Effector memory CD4-positive, alpha-beta T cell (primary cell): ENCODE data around the gene FSCN2.
"Not testable (repeated sequence)": the region's sequence is repeated elsewhere in the genome, so short reads cannot be mapped to it uniquely, and the experiment has no call there.

ENCODE experiments used
- DNase-seq, 3 donors: peaks; one replicate each; pipeline ENCODE4 v3.0.0-alpha.2; 2020
- H3K27ac ChIP-seq: 2 replicates; pipeline ENCODE4 v1.7.0; 2013; ENCODE audit warnings: mild to moderate bottlenecking, low read length, moderate library complexity; ENCODE audit not compliant: insufficient read depth, poor library complexity, severe bottlenecking
- H3K27me3 ChIP-seq: replicated peaks from 2 replicates; pipeline ENCODE4 v1.7.0; 2013; ENCODE audit warnings: mild to moderate bottlenecking, low read length; ENCODE audit not compliant: insufficient read depth, control insufficient read depth, poor library complexity, severe bottlenecking
- H3K36me3 ChIP-seq: 2 replicates; pipeline ENCODE4 v1.7.0; 2013; ENCODE audit warnings: mild to moderate bottlenecking, low read length, moderate library complexity; ENCODE audit not compliant: control insufficient read depth, insufficient read depth
- H3K4me1 ChIP-seq: 2 replicates; pipeline ENCODE4 v1.7.0; 2013; ENCODE audit warnings: low read length, mild to moderate bottlenecking; ENCODE audit not compliant: control insufficient read depth, insufficient read depth, poor library complexity, severe bottlenecking
- H3K4me3 ChIP-seq: 2 replicates; pipeline ENCODE4 v1.7.0; 2013; ENCODE audit warnings: low read length, low read depth, mild to moderate bottlenecking; ENCODE audit not compliant: insufficient read depth, poor library complexity, severe bottlenecking
- H3K9me3 ChIP-seq: 2 replicates; pipeline ENCODE4 v1.7.0; 2013; ENCODE audit warnings: mild to moderate bottlenecking, low read length, moderate library complexity; ENCODE audit not compliant: control insufficient read depth

Gene FSCN2

GRCh38 chr17:81579298-81579697 is 51.1 kb downstream of the FSCN2 start:
- H3K36me3 ChIP-seq, result peaks cover 35% of the 10 kb centered on the region
- no peak overlapping the region for H3K27ac ChIP-seq
- DNase-seq, result no peak
- H3K4me3 ChIP-seq, result no peak overlapping the region
- no peaks in the 10 kb centered on the region for H3K9me3 ChIP-seq
- no peaks in the 10 kb centered on the region for H3K4me1 ChIP-seq
- H3K27me3 ChIP-seq, result no peaks in the 10 kb centered on the region

GRCh38 chr17:81579821-81580321 is 51.7 kb downstream of the FSCN2 start:
- Histone ChIP-seq H3K4me1 (no peaks in the 10 kb centered on the region), H3K9me3 (no peaks in the 10 kb centered on the region), H3K4me3 (no peak overlapping the region), H3K27ac (no peak overlapping the region), H3K36me3 (peaks cover 37% of the 10 kb centered on the region), H3K27me3 (no peaks in the 10 kb centered on the region)
- no peak for DNase-seq

DNA sequence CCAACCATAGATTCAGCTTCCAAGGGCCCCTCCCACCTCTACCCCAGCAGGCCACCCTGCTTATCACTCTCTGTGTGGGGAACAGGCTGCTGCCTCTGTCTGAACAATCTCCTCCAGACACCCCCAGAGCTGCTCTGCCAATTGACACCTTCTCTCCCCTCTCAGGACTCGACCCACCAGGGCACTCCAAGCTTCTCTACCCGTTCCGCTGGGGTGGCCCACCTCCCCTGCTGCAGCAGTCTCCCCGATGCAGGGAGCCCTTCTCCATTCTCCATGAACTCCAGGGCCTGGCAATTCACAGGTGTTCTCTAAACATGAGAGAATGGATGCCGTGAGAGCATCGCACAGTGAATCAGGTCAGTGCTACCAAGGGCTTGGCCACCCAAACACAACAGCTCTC is 52.3 kb downstream of the FSCN2 start:
- Histone ChIP-seq H3K4me1 (no peaks in the 10 kb centered on the region), H3K27me3 (no peaks in the 10 kb centered on the region), H3K36me3 (peaks cover 37% of the 10 kb centered on the region), H3K27ac (no peak overlapping the region), H3K4me3 (no peak overlapping the region), H3K9me3 (no peaks in the 10 kb centered on the region)
- DNase-seq, result no peak

DNA sequence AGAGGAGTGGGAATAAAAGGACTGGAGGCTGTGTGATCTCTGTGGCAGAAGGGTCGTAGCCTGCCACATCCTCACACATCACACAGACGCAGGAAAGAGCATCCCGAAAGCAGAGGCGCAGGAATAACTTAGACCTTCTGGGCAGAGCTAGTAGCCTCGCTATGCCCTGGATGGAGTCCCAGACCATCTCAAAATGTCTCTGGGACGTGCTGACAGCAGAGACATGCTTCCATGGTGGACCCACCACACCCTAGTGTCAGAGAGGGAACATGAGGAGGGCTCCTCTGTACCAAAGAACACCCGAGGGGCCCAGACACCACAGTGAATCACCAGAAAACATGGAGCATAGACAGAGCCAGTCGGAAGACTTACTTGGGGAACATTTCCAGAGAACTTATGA is 53.6 kb downstream of the FSCN2 start:
- H3K27ac ChIP-seq, result no peak overlapping the region
- H3K4me3 ChIP-seq, result no peak overlapping the region
- H3K36me3 ChIP-seq, result peaks cover 48% of the 10 kb centered on the region
- H3K9me3 ChIP-seq, result no peaks in the 10 kb centered on the region
- H3K4me1 ChIP-seq, result no peaks in the 10 kb centered on the region
- no peak for DNase-seq
- H3K27me3 ChIP-seq, result no peaks in the 10 kb centered on the region

DNA sequence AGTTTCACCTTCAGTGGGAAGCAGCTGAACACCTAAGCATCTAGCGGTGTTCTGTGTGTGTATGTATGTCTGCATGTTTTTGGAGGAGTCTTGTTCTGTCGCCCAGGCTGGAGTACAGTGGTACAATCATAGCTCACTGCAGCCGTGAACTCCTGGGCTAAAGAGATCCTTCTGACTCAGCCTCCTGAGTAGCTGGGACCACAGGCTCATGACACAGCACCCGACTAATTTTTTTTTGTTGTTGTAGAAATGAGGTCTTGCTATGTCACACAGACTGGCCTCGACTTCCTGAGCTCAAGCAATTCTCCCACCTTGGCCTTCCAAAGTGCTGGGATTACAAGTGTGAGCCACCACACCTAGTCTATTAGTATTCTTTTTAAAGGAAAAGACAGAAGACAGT is 54.2 kb downstream of the FSCN2 start:
- DNase-seq, result no peak
- H3K4me3 ChIP-seq, result no peak overlapping the region
- H3K36me3 ChIP-seq, result peaks cover 51% of the 10 kb centered on the region
- no peaks in the 10 kb centered on the region for H3K4me1 ChIP-seq
- H3K27me3 ChIP-seq, result no peaks in the 10 kb centered on the region
- H3K9me3 ChIP-seq, result no peaks in the 10 kb centered on the region
- no peak overlapping the region for H3K27ac ChIP-seq

DNA sequence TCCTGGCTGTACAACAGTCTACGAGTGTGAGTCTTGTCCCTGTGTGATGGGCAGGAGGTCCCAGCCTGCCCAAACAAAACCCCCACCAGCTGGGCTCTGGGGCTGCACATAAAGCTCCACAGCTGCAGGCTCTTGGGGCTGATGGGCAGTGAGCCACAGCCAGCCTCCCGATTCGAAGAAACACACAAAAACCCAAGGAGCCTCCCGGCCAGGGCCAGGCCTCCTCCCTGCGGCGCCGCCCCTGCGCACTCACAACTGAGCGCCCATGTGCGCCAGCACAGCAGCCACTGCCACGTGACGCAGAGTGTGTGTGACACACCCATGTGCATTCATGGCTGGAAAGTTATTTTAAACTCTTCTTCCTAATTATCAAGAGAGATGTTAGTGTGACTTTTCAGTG is 54.6 kb downstream of the FSCN2 start:
- Histone ChIP-seq H3K36me3 (peaks cover 50% of the 10 kb centered on the region), H3K4me1 (no peaks in the 10 kb centered on the region), H3K9me3 (no peaks in the 10 kb centered on the region), H3K4me3 (no peak overlapping the region), H3K27ac (no peak overlapping the region), H3K27me3 (no peaks in the 10 kb centered on the region)
- no peak for DNase-seq

DNA sequence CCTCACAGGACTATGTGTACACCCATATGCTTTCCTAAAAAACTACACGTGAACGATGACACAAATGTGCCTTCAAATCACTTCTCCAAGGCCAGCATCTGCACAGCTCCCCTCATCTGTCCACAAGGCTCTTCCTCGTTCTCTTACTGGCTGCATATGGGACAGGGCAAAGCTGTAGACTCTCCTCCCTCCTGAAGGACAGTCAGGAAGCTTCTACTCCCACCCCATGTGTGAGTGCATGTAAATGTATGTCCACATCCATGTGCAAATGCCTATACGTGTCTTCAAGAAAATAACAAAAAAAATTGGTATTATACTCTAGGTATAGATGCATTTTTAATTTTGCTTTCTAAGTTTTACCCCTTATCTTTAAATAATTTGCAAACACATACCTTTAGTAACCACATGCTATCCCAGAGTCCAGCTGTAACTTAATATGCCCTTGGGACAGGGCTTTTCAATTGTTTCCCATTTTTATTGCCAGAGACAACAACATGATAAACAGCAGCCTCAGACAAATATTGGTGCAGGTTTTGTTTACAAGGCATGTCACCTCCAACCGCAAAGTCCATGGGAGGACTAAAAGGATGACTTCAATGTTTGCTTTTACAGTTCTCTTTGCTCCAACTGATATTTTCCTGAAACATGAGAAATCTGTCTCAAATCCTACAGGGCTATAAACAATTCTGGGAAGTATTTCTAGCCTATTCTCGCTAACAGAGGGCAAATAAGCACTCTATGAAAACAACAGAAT is 55.6 kb downstream of the FSCN2 start:
- H3K27ac ChIP-seq, result no peak overlapping the region
- no peaks in the 10 kb centered on the region for H3K4me1 ChIP-seq
- H3K27me3 ChIP-seq, result no peaks in the 10 kb centered on the region
- no peak overlapping the region for H3K4me3 ChIP-seq
- H3K9me3 ChIP-seq, result no peaks in the 10 kb centered on the region
- no peak for DNase-seq
- peaks cover 57% of the 10 kb centered on the region for H3K36me3 ChIP-seq

DNA sequence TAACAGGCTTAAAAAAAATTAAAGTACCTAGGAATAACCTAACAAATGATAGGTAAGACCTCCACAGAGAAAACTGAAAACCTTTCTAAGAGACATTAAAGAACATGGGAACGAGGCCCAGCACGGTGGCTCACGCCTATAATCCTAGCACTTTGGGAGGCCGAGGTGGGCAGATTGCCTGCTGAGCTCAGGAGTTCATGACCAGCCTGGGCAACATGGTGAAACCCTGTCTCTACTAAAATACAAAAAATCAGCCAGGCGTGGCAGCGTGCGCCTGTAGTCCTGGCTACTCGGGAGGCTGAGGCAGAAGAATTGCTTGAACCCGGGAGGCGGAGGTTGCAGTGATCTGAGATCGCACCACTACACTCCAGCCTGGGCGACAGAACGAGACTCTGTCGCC is 56.6 kb downstream of the FSCN2 start:
- not testable (repeated sequence) for H3K4me3 ChIP-seq, H3K27me3 ChIP-seq, H3K9me3 ChIP-seq, DNase-seq, H3K27ac ChIP-seq, H3K4me1 ChIP-seq
- peaks cover 60% of the 10 kb centered on the region for H3K36me3 ChIP-seq

GRCh38 chr17:81586096-81586495 is 57.9 kb downstream of the FSCN2 start:
- no peaks in the 10 kb centered on the region for H3K4me1 ChIP-seq
- H3K27me3 ChIP-seq, result no peaks in the 10 kb centered on the region
- H3K9me3 ChIP-seq, result no peaks in the 10 kb centered on the region
- no peak overlapping the region for H3K4me3 ChIP-seq
- peaks cover 68% of the 10 kb centered on the region for H3K36me3 ChIP-seq
- DNase-seq, result no peak
- no peak overlapping the region for H3K27ac ChIP-seq
